HTR-8/SVneo (cell line): ENCODE measurements around the gene NEFH.

ENCODE experiments used
- DNase-seq: peaks from one replicate; pipeline ENCODE4 v3.0.0; 2011; ENCODE audit warnings: low spot score, mixed read lengths; ENCODE audit not compliant: insufficient read length
- FAIRE-seq: peaks from 2 replicates; lab custom pipeline; 2011; peaks lifted over from hg19 to GRCh38; lab: Jason Lieb, UNC

The NEFH gene

DNA sequence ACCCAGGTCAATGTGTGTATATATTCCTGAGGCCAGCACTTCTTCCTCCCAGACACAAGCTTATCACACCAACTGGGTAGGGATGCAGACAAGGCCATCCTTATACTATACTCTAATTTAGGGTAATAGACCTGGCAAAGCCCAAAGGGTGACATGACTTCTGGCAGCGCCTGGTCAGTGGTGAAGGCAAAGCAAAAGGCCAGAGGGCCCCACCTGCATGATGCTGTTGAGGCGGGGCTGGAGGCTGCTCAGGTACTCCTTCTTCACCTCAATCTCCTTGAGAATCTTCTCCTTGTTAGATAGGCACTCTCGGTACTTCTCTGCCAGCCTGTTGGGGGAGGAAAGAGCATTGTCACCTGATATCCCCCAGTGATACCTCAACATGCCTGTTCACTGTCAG, 56.4 kb downstream of the NEFH start:
- DNase-seq (no peak), FAIRE-seq (no peak)

DNA sequence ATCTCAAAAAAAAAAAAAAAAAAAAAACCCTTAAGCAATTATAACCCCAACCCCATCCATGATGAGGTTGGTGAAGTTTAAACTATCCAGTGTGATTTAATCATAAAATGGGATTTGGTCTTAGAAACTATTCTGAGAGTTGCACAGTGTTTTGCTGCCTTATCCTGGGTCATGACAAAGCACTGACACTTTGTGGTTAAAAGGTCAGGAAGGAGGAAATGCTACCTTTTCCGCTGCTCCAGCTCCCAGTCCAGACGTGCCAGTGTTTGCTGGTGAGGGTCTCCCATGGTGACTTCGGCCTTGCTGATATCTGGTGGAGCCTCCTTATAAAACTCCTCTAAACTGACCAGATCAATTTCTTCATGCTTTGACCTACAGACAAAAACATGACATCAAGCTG, 59.1 kb downstream of the NEFH start:
- DNase-seq: no peak
- no peak for FAIRE-seq
